Activated naive CD4-positive, alpha-beta T cell treated with anti-CD3 and anti-CD28 coated beads, Interleukin-2, amount 10 ng/mL, durations not matched to agents 7 days and 5 days (primary cell): Measurements from ENCODE around the gene CD53.
"Not testable (repeated sequence)": the region's sequence is repeated elsewhere in the genome, so short reads cannot be mapped to it uniquely, and the experiment has no call there.

Experiments used
- CTCF ChIA-PET: fragments of 350-600 bp; sonication (Branson Sonifier 250); formaldehyde crosslinking; loops from one replicate; lab custom pipeline; 2021; ENCODE audit warnings: antibody characterized with exemption; lab: Charles Lee
- DNase-seq: peaks from one replicate; pipeline ENCODE4 v3.0.0-alpha.2; 2020
- H3K27ac Mint-ChIP-seq: one replicate; pipeline ENCODE4 v1.8.0; 2021; ENCODE audit warnings: mild to moderate bottlenecking, moderate library complexity, mixed read lengths
- H3K27me3 Mint-ChIP-seq: one replicate; pipeline ENCODE4 v1.8.0; 2021; ENCODE audit warnings: mild to moderate bottlenecking, mixed read lengths
- H3K36me3 Mint-ChIP-seq: one replicate; pipeline ENCODE4 v1.8.0; 2021; ENCODE audit warnings: mixed read lengths
- H3K4me1 Mint-ChIP-seq: one replicate; pipeline ENCODE4 v1.8.0; 2021; ENCODE audit warnings: mixed read lengths
- H3K4me3 Mint-ChIP-seq: one replicate; pipeline ENCODE4 v1.8.0; 2021; ENCODE audit warnings: mild to moderate bottlenecking, moderate library complexity, mixed read lengths
- H3K9me3 Mint-ChIP-seq: one replicate; pipeline ENCODE4 v1.8.0; 2021; ENCODE audit warnings: mixed read lengths

CD53 gene

GRCh38 chr1:110915804-110916203 is 42.9 kb downstream of the CD53 start:
- CTCF ChIA-PET: no interaction called here
- no peak overlapping the region for H3K4me3 Mint-ChIP-seq

GRCh38 chr1:110916274-110916668 is 43.3 kb downstream of the CD53 start:
- Mint-ChIP-seq H3K9me3 (peaks cover 28% of the 10 kb centered on the region), H3K4me1 (peaks cover 19% of the 10 kb centered on the region), H3K36me3 (peaks cover 11% of the 10 kb centered on the region), H3K4me3 (peak overlapping the region; percentile 19), H3K27me3 (peaks cover 8% of the 10 kb centered on the region), H3K27ac (peak overlapping the region; percentile 43)
- CTCF ChIA-PET: no interaction called here
- no peak for DNase-seq

More at GRCh38 chr1:110915804-110916203, 42.9 kb downstream of the CD53 start:
- H3K27ac Mint-ChIP-seq: no peak overlapping the region
- peaks cover 31% of the 10 kb centered on the region for H3K9me3 Mint-ChIP-seq
- H3K27me3 Mint-ChIP-seq: peaks cover 12% of the 10 kb centered on the region
- peaks cover 14% of the 10 kb centered on the region for H3K36me3 Mint-ChIP-seq
- DNase-seq: no peak
- peaks cover 19% of the 10 kb centered on the region for H3K4me1 Mint-ChIP-seq

DNA sequence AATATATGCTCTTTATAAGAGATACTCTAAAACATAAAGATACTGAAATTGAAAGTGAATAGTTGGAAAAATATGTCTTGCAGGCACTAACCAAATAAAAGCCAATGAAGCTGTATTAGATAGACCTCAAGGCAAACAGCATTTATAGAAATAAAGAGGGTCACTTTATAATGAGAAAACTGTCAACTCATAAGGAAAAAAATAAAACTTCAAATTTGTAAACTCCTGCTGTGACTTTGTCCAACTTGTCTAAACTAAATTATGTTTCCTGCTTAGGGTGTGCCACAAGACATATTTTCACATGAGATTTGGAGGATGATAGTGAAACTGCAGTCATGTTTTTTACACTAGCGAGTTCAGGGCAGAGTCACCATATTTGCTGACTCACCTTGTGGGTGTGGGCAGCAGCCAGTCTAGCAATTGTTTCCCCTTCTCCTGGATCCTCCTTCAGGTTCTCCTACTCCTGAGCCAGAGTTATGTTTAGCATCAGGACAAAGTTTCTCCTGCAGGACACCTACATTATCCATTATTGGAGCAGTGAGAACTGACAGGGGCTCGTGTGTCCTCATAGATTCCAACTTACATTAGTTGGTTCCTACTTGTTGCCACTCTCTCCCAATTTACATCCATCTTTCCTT is 43.8 kb downstream of the CD53 start:
- CTCF ChIA-PET: no interaction called here
- Mint-ChIP-seq H3K27ac (peak overlapping the region; percentile 43), H3K4me1 (peaks cover 19% of the 10 kb centered on the region), H3K27me3 (peaks cover 6% of the 10 kb centered on the region), H3K4me3 (peak overlapping the region; percentile 19), H3K9me3 (peaks cover 23% of the 10 kb centered on the region), H3K36me3 (peaks cover 7% of the 10 kb centered on the region)
- DNase-seq: peak; percentile 57

- Mint-ChIP-seq H3K4me3 (no peak overlapping the region), H3K27me3 (peaks cover 4% of the 10 kb centered on the region), H3K9me3 (peaks cover 21% of the 10 kb centered on the region), H3K4me1 (peaks cover 19% of the 10 kb centered on the region), H3K36me3 (peaks cover 6% of the 10 kb centered on the region), H3K27ac (no peak overlapping the region)
- no peak for DNase-seq
- CTCF ChIA-PET: no interaction called here
Measured at GRCh38 chr1:110918016-110918415, 45.1 kb downstream of the CD53 start.

GRCh38 chr1:110921953-110922352 is 49.0 kb downstream of the CD53 start:
- Mint-ChIP-seq H3K27ac (no peak overlapping the region), H3K27me3 (peaks cover 6% of the 10 kb centered on the region), H3K4me1 (peaks cover 4% of the 10 kb centered on the region), H3K36me3 (peaks cover 5% of the 10 kb centered on the region), H3K9me3 (peaks cover 9% of the 10 kb centered on the region), H3K4me3 (no peak overlapping the region)
- CTCF ChIA-PET: no interaction called here
- no peak for DNase-seq

DNA sequence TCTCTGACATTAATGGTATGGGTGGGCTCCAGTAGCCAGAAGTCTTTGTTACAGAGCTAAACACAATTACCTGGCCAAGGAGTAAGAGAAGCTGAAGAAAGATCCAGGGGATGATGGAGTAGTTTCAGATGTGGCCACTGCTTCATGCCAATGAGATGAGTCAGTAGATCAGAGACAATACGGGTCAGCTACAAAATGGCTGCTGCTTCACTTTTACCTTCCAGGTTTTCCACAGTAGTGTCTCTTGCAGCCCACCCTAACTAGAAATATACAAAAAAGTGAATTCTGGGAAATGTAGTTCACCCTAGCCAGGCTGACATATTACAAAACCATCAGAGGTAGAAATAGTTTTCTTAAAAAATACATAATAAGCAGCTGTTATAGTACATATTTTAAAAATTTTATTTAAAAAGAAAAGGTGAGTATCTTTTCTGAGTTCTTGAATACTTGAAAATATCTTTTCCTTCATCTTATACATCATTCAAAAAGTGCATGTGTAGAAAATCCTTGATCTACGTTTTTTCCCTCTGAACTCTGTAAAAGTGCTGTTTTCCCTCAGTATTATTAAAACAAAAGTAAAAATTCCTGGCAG is 54.6 kb downstream of the CD53 start:
- H3K9me3 Mint-ChIP-seq: peaks cover 24% of the 10 kb centered on the region
- H3K27ac Mint-ChIP-seq: no peak overlapping the region
- H3K4me1 Mint-ChIP-seq: no peaks in the 10 kb centered on the region
- CTCF ChIA-PET: interaction anchor here (1.0 kb wide), 1 partner anchor 75 kb away, joined by 3 read pairs; no protein-coding TSS in a partner anchor
- DNase-seq: no peak
- H3K27me3 Mint-ChIP-seq: peaks cover 6% of the 10 kb centered on the region
- H3K4me3 Mint-ChIP-seq: no peak overlapping the region
- H3K36me3 Mint-ChIP-seq: peaks cover 8% of the 10 kb centered on the region

GRCh38 chr1:110928191-110928590 is 55.2 kb downstream of the CD53 start:
- no peaks in the 10 kb centered on the region for H3K4me1 Mint-ChIP-seq
- no peak overlapping the region for H3K4me3 Mint-ChIP-seq
- peaks cover 8% of the 10 kb centered on the region for H3K36me3 Mint-ChIP-seq
- CTCF ChIA-PET: interaction anchor here (1.4 kb wide), 1 partner anchor 102 kb away, joined by 4 read pairs; no protein-coding TSS in a partner anchor
- peaks cover 21% of the 10 kb centered on the region for H3K9me3 Mint-ChIP-seq
- H3K27ac Mint-ChIP-seq: no peak overlapping the region
- DNase-seq: no peak
- H3K27me3 Mint-ChIP-seq: peaks cover under 1% of the 10 kb centered on the region

- CTCF ChIA-PET: interaction anchor here (1.4 kb wide), 1 partner anchor 102 kb away, joined by 4 read pairs; no protein-coding TSS in a partner anchor
Measured at GRCh38 chr1:110928904-110929303, 56.0 kb downstream of the CD53 start.

DNA sequence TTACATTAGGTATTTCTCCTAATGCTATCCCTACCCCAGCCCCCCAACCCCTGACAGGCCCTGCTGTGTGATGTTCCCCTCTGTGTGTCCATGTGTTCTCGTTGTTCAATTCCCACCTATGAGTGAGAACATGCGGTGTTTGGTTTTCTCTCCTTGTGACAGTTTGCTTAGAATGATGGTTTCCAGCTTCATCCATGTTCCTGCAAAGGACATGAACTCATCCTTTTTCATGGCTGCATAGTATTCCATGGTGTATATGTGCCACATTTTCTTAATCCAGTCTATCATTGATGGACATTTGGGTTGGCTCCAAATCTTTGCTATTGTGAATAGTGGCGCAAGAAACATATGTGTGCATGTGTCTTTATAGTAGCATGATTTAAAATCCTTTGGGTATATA is 58.1 kb downstream of the CD53 start:
- H3K27me3 Mint-ChIP-seq, H3K27ac Mint-ChIP-seq, DNase-seq, H3K4me3 Mint-ChIP-seq, H3K4me1 Mint-ChIP-seq: not testable (repeated sequence)
- CTCF ChIA-PET: interaction anchor here (0.9 kb wide), 1 partner anchor 26 kb away, joined by 3 read pairs; no protein-coding TSS in a partner anchor
- Mint-ChIP-seq H3K9me3 (peaks cover 28% of the 10 kb centered on the region), H3K36me3 (peaks cover 11% of the 10 kb centered on the region)

More at GRCh38 chr1:110928904-110929303, 56.0 kb downstream of the CD53 start:
- peaks cover 21% of the 10 kb centered on the region for H3K9me3 Mint-ChIP-seq
- H3K36me3 Mint-ChIP-seq: peaks cover 8% of the 10 kb centered on the region
- H3K27ac Mint-ChIP-seq: no peak overlapping the region
- no peaks in the 10 kb centered on the region for H3K4me1 Mint-ChIP-seq
- no peak overlapping the region for H3K4me3 Mint-ChIP-seq
- no peaks in the 10 kb centered on the region for H3K27me3 Mint-ChIP-seq
- no peak for DNase-seq

DNA sequence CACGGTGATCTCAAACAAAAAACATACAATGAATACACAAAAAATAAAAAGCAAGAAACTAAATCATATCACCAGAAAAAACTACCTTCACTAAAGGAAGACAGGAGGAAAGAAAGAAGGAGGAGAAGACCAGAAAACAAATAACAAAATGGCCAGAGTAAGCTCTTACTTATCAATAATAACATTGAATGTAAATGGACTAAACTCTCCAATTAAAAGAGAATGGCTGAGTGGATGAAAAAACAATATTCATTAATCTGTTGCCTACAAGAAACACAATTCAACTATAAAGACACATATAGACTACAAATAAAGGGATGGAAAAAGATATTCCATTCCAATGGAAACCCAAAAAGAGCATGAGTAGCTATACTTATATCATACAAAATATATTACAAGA is 63.6 kb downstream of the CD53 start:
- CTCF ChIA-PET: no interaction called here
- no peaks in the 10 kb centered on the region for H3K27me3 Mint-ChIP-seq
- peaks cover 12% of the 10 kb centered on the region for H3K36me3 Mint-ChIP-seq
- H3K9me3 Mint-ChIP-seq: peaks cover 23% of the 10 kb centered on the region
- no peak for DNase-seq
- H3K27ac Mint-ChIP-seq: no peak overlapping the region
- H3K4me1 Mint-ChIP-seq: no peaks in the 10 kb centered on the region
- no peak overlapping the region for H3K4me3 Mint-ChIP-seq

- no peak overlapping the region for H3K27ac Mint-ChIP-seq
- H3K4me3 Mint-ChIP-seq: no peak overlapping the region
- no peaks in the 10 kb centered on the region for H3K27me3 Mint-ChIP-seq
- CTCF ChIA-PET: interaction anchor here (0.6 to 1.3 kb wide), 3 partner anchors 47 to 73 kb away, joined by 3 read pairs; no protein-coding TSS in a partner anchor
- no peaks in the 10 kb centered on the region for H3K4me1 Mint-ChIP-seq
- H3K9me3 Mint-ChIP-seq: no peaks in the 10 kb centered on the region
- DNase-seq: no peak
- H3K36me3 Mint-ChIP-seq: peaks cover 29% of the 10 kb centered on the region
Measured at GRCh38 chr1:110944806-110945205, 71.9 kb downstream of the CD53 start.

- H3K4me1 Mint-ChIP-seq: no peaks in the 10 kb centered on the region
- no peak overlapping the region for H3K27ac Mint-ChIP-seq
- CTCF ChIA-PET: interaction anchor here (1.3 kb wide), 1 partner anchor 47 kb away, joined by 3 read pairs; no protein-coding TSS in a partner anchor
- peaks cover 37% of the 10 kb centered on the region for H3K36me3 Mint-ChIP-seq
- no peak for DNase-seq
- H3K4me3 Mint-ChIP-seq: no peak overlapping the region
- H3K27me3 Mint-ChIP-seq: no peaks in the 10 kb centered on the region
- H3K9me3 Mint-ChIP-seq: no peaks in the 10 kb centered on the region
Measured at GRCh38 chr1:110945626-110946025, 72.7 kb downstream of the CD53 start.

- no peak overlapping the region for H3K27ac Mint-ChIP-seq
- H3K9me3 Mint-ChIP-seq: peaks cover 3% of the 10 kb centered on the region
- no peaks in the 10 kb centered on the region for H3K4me1 Mint-ChIP-seq
- peaks cover 60% of the 10 kb centered on the region for H3K36me3 Mint-ChIP-seq
- H3K4me3 Mint-ChIP-seq: no peak overlapping the region
- no peak for DNase-seq
- CTCF ChIA-PET: no interaction called here
- no peaks in the 10 kb centered on the region for H3K27me3 Mint-ChIP-seq
Measured at GRCh38 chr1:110948038-110948810, 75.3 kb downstream of the CD53 start.
